ENCODE data around the gene SLC24A3.

The SLC24A3 gene

DNA sequence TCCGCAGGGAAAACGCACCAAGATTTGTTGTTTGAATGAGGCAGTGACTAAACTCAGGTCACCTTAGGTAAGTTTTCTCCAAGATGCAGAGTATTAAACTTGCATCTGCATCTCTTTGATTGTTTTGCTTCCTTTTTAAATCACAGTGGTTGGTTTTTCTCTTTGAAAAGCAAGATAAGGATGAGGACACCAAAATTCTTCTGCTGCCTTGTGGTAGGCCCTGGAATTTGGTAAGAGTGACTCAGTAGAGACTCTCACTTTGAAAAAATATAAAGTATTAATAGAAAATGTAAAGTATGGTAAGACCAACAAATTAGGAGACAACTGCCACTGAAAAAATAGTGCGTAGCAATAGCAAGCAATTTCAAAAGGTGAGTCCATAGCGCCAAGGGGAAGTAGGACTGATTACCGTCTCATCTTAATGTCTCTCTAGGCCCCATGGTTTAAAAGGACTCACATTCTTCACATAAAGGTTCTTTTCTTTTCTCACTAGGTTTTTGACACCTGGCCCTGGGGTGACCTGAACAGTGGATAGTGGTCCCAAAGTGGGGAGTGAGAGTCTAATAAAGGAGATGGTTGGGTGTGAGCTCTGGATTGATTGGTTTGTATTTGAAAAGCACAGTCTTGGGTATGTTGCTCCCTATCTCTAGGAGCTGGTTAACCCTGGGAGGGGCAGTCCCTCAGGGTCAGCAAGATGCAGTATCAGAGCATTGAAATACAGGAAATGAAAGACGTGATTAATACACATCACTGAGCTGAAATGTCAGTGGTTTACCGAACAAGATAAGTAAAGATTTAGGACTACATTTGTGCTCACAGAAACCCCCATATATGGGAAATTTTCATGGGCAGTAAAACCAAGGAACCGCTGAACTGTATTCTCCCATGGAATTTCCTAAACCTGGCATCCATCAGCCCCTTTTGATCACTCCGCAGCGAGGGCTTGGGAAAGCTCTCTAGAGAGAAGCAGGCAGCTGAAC lies 221.2 kb downstream of the SLC24A3 start:
- DNase-seq = no peak

DNA sequence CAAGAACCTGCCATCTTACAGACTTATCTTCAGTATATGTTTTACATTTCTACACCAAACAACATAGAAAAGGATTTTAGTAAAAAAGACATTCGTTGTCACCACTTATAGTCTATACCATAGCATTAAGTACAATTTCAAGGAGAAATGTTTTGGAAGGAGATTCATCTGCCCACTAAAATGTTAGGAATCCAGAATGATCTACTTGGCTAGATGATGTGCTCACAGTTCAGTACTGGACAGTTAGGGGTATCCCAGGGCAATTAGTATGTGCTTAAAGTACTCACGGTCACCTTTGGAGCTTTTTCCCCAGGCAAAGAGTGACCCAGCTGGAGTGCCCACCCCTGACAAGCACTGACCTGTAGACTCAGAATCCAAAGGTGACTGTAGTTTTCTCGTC lies 222.9 kb downstream of the SLC24A3 start:
- no peak for DNase-seq

DNA sequence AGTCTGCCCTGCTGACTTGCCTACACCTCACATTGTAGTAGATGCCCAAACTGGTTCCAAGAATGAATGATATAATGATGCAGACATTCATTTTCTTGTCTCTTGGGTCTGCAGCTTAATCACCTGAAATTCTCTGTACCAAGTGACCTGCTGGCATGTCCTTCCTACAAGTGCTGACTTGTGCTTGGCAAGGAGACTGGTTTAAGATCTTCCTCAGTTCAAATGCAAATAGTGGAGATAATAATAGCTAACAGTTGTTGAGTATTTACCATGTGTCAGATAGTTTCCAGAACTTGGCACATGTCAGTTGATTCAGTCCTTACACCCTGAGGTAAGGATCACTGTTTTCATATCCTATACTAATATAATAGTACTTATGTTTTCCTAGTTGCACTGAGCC lies 223.4 kb downstream of the SLC24A3 start:
- DNase-seq = no peak

DNA sequence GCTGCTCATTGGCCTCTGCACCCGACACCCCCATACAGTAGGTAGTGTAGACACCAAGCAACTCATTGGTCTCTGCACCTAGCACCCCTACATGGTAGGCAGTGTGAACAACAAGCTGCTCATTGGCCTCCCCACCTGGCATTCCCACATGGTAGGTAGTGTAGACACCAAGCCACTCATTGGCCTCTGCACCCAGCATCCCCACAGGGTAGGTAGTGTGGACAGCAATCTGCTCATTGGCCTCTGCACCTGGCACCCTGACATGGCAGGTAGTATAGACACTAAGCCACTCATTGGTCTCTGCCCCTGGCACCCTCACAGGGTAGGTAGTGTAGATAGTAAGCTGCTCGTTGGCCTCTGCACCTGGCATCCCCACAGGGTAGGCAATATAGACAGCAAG lies 226.0 kb downstream of the SLC24A3 start:
- no peak for DNase-seq

DNA sequence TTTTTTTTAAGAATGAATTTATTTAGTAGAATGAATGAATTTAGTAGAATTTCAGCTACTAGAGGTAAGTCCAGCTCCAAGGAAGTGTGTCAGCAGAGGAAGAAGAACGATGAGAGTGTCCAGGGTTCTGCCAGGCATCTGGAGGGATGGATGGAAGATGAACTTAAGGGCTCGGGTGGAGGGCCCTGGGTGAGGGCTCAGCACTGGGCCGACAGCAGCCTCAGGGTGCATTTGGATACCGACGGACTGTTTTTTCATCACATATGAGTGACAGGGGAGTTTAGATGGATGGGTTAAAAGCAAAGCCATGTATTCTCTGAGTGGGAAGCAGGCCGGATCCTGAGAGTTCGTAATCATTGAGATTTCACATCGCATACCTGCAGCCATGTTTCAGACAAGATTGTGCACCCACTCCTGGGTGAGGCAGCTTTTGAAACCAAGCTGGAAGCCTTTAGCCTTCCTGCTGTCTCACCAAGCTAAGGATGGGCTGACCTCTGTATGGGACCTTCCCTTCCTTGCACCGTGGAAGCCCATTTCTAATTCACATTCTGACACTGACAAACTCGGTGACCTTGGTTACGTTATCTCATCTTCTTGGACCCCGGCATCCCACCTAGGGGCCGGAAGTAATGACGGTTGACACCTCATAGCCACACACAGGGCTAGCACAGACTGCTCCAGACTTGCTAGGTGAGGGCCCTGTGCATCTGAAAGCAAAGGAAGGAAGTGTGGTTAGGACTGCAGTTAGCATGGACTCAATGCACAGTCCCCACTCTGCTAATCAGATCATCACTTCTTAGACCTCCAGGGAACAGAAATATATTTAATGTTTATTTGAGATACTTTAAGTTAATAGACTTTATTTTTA lies 228.5 kb downstream of the SLC24A3 start:
- DNase-seq = no peak

DNA sequence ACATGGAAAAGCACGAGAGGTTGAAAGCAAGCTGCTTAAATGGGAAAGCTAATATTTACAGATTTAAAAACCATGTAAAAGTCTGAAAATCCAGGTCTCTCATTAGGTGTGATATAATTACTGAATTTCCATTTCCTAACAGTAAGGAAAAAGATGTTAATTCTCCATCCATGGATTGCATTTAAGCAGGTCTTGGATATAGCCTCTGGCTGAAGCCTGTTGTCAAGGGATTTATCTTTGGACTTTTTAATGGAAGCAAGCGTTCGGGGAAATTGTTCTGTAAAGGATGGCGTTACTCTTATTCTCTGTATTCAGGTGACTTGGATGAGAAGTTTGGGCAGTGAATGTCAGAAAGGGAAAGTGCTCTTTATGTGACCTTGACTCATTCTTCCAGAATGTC lies 233.8 kb downstream of the SLC24A3 start:
- no peak for DNase-seq

DNA sequence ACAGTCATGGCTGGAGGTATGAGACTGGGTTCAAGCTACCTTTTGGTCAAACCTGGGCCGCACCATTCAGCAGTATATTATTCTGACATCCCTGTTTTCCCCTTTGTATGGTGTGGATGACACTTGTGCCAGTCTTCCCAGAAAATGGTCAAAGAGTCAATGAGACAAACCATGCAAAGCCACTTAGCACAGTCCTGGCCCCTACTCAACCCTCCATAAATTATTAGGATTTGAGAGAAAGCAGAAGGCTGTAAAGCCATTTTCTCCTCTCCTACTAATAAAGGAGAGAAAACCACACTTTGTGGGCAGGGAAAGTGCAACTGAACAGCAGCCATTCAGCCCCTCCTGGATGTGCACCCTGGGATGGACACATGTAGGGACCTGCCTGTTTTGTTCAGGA lies 236.2 kb downstream of the SLC24A3 start:
- DNase-seq = no peak

DNA sequence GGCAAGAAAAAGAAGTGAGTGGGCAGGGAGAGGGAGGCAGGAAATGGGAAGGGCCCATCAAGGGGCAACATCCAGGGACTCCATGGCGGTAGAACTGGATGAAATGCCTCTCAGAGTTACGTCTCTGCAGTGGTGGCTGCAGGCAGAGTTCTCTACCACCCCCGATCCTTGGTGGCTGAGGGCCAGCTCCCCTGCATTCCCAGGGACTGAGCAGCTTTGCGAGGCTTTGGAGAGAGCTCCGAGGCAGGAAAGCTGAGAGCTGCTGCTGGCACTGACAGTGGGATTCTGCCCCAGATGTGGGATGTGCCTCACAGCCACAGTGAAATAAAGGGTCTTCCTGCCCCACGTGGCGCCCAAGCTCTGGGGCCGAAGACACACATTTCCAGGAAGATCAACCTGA lies 236.6 kb downstream of the SLC24A3 start:
- no peak for DNase-seq

DNA sequence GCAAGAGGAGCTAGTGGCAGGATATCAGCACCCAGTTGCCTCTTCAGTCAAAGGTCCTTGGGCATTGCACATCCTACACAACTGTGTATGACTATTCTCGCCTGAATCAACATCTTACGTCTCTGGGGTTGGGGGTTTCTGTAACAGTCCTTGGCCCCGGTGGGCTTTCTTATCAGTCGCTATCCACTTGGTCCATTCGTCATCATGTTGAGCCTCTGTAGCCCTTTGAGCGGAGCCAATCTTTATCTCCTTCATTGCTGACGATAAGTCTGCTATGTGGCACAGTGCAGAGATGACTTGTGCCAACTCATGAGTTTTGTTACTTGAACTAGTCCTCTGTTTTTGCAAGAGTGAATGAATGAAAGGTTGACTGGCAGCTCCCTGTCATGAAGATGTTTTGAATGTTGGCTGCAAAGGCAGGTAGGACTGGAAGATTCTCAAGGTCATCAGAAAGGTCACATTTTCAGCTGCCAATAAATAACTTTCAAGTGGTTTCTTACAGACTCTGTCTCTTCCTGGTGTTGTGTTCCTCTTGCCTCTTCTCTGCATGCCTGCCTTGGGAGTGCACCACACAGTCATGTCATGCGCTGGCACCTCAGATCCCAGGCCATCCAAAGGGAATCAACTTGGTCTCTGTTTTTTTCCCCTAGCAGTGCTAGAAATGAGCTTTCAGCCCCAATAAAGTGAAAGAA lies 238.9 kb downstream of the SLC24A3 start:
- no peak for DNase-seq

DNA sequence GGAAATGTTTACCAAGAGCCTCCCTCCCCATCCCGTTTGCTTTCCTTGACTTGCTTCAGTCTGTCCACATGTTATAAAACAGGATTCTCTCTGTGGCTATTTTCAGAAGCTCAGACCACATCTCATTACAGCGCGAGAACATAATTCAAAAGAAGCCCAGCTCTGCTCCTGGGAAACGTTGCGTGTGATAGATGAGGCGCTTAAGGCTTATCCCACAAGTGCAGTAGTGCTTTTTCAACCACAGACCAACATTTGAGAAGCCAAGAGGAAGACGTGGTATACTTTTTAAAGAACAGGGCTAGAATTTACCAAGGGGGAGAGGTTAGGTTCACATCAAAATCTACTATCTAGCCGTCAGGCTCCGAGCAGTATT lies 239.5 kb downstream of the SLC24A3 start:
- no peak for DNase-seq

DNA sequence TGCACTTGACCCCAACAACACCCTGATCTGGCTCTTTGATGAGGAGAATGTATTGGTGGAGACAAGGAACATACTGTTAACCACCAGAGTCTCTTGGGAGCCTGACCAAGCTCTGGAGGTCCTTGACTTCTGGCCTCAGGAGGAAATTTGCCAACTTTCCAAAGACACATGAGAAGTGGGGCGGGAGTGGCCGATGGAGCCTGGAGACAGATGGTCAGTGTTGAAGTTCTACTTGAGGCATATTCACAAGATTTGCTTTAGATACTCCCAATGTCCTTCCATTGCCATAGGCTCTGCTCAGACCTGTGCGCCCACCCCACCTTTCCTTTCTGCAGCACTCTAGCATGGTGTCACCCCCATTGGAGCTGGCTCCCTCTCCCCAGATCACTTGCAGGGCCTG lies 241.0 kb downstream of the SLC24A3 start:
- DNase-seq = no peak

DNA sequence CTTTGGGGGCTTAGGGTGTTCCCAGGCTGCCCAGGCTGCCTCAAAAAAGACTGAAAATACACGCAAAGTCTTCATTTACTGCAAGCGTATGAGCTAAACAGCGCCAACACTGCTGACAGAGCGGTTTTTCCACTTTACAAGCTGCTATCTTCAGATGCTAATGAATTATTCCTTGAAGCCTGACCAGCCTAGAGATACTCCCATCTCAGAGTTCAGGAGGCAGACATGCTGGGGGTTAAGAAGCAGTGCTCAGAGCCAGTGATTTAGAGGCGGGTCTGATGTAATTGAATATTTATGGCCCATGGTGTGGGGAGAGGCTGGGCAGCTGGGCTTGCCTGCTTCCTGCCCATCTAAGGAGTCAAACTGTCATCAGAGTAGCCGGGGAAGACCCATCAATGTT lies 241.4 kb downstream of the SLC24A3 start:
- no peak for DNase-seq

DNA sequence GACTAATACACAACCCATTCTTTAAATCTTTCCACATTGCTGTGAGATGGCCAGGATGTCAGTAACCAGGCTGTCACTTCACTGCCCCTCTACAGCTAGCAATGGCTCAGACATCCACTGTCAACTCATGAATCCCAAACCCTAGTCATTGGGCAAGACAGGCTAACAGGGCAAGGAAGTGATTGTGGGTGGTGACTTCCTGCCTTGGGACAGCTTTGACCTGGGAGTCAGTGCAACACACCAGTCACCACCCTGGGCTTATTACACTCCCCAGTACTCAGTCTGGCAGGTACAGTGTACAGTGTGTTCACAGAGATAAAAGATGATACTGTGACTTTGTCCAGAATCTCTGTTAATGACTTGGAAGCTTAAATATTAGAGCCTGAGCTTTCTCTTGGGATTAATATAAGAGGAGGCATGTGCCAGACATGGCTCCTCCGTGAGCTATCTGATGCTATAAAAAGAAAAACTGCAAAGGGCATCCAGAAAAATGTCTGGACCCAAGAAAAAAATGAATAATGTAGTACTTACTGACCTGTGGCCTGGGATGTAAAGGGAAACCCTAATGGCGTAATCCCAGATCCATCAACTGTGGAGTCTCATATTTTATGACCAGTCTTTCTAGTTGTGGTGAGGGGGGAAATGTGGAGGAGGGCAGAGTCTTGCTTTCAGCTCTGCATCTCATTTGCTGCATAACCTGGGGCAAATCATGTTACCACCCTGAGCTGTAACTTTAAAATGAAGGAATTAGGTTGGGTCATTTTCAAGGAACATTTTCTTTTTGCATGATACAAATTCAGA lies 244.4 kb downstream of the SLC24A3 start:
- no peak for DNase-seq

DNA sequence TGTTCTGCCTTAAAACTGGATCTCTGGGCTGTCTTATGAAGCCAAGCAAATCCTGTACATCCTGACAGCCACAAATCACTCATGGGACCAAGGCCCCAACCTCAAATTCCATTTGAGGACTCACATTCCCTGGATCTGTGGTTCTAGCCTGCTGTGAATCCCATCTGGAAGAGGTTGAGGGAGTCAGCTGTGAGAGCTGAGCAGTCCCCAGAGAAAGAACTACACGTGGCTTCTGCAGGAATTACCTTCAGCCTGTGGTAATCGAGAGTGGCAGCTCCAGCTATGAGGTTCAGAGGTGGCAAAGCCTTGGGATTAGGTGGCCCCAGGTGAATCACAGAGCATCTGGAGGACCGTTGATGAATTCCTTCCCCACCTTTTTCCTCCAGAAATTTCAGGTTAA lies 245.2 kb downstream of the SLC24A3 start:
- DNase-seq = no peak

DNA sequence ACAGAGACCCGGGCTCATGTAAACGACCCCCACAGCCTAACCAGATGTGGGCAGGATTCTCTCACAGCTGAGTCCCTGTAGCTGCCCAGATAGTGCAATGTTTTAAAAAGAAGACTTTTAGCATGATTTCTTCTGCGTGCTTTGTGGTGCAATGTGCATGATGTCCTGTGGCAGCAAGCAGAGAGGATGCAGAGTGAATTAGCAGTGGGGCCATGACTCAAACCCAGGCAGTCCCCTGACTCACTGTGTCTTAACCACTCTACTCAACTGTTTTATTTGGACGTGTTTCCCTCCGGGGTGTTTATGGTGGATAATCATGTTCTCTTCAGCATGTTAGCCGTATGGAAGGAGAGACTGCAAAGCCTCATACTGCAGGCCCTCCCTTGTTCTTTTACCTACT lies 247.9 kb downstream of the SLC24A3 start:
- no peak for DNase-seq

DNA sequence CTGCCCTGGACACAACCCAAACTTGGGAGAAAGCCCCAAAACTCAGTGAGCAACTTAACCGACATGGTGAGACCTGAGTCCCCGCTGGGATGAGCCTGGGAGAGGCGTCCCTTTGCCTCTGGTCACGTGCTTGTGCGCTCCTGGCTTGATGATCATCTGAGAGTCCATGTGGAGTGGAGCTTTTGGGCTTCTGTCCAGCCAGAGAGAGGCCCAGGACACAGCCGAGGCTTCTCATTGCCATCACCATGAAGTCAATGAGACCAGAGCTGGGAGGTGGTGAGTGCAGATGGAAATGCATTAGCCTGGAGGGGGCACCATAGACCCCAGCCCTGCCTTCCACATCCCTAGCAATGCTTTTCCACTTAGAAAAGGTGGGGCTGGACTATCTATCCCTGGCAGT lies 250.0 kb downstream of the SLC24A3 start:
- DNase-seq = no peak

DNA sequence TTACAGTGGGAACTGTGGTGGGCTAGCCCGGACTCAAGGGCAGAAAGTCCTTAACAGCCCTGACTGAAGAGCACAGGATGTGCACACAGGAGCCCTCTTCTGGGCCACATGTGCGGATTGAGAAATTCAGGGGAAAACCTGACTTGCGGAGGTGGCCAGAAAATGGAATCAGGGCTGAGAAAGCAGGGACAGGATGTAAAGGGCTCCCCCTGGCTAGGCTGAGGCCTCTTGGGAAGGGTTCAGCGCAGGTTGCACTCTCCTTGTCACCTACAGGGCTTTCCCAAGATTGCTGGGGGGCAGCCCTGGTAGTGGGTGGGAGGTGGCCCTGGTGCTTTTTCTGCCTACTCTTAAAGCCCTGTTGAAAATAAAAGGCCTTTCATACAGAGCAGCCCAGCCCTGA lies 251.2 kb downstream of the SLC24A3 start:
- DNase-seq = no peak

DNA sequence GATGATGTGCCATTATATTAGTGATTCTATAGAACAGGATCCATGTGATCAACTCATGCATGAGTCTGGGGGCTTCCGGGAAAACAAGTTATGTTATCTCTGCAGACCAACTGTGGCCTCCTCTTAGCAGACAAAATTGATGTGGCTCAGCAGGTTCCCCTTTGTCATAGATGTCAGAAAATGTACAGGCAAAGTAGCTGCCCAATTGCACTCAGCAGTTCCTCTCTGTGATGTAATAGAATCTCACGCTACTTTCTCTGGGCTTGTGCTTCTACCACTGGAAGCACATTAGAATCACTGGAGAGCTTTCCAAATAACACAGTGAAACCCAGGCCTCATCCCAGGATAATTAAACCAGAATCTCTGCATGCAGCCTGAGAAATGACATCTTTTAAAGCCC lies 253.1 kb downstream of the SLC24A3 start:
- no peak for DNase-seq

DNA sequence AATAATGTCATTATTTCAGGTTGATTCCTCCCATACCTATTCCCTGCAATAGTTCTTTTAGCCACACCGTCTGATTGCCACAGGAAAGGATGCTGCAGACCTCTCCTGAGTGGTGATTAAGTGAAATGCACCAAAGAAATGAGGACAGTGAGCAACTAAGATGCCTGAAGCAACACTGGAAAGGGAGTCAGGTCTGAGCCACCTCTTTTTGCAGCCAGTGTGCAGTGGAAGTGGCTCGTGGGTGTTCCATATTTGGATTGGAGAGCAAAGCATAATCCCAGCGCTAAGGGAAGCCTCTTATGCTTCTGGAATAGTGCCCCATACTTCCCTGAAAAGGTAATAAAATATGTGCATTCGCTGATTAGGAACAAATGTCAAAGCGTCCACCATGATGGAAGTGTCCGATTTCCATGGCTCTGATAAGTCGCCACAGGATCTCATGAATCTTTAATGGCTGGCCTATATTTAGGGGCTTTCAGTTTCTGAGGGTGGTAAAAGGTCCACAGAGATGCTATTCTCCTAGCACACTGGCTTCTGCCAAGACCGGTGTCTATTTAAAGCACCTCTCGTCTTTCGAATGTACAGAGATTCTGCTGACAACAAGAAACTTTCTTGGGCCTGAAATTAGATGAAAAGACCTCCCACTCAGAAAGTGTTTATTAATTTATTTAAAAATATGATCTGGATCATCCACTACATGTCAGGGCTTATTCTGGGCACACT lies 253.9 kb downstream of the SLC24A3 start:
- no peak for DNase-seq

DNA sequence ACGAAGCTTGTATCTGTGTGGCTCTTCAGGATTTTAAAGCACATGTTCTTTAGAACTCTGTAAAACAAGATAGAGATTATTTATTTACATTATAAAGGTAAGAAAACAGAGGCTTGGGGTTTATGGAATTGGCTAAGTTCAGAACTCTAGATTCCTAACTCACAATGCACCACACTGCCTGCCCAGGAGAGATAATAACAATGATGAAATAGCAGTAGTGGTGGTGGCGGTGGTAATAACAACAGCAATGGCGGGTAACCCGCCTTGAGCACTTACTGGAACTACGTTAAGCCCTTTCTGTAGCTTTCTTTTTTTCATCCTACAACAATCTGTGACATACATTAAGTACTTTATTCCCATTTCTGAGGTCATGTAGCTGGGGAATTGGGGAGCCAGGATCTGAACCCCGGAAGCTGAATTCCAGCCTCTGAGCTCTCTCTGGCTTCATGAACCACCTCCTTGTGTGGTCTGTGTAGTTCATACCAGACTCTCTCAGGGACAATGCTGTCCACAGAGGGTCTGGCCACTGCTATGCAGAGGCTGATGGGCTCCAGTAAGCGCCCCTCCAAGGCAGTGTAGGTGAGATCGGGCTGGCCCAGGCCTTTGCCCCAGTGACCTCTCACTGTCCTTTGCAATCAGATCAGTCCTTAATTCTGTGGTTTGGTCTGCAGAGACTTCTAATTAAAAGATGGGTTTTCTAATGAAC lies 260.9 kb downstream of the SLC24A3 start:
- no peak for DNase-seq

DNA sequence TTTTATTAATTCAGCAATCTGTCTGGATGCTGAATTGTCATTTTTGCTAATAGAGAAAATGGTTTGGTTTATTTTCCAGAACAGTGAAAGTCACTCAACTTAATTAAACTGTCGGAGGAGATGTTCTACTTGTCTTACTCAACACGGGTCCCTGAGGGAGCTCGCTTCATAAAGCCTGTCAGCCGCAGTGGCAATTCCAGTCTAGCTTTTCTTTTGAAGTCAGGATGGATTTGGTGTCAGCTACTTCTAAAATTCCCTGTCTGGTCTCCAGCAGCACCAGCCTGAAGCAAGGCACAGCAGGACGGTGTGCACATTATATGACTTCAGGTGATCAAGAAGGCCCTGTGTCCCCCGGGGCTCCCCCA lies 261.5 kb downstream of the SLC24A3 start:
- no peak for DNase-seq
